ENCODE measurements around the gene NCDN. TPM values are rescaled to one million over a fixed set of nuclear protein-coding genes. Genes with fewer than 3 reads are reported as not detected.

NCDN gene
- total RNA-seq, 1 experiment from 2014 or later, result 26.9 TPM

- CTCF ChIA-PET, result interaction anchor here (0.6 kb wide), 1 partner anchor 139 kb away, joined by 4 read pairs; no protein-coding TSS in a partner anchor
- Histone ChIP-seq H3K4me1 (ENCODE audit: insufficient read depth, low read length, poor library complexity, severe bottlenecking) (no peaks in the 10 kb centered on the region), H3K4me3 (ENCODE audit: low read depth, low read length, poor library complexity, severe bottlenecking) (no peak overlapping the region), H3K27ac (ENCODE audit: low read depth, low read length, poor library complexity, severe bottlenecking) (no peak overlapping the region), H3K27me3 (replicated peaks; ENCODE audit: insufficient read depth, low read depth, low read length, poor library complexity) (no peaks in the 10 kb centered on the region), H3K36me3 (ENCODE audit: insufficient read depth, low read length, poor library complexity, severe bottlenecking) (no peaks in the 10 kb centered on the region), H3K9me3 (ENCODE audit: low read depth, low read length, poor library complexity, severe bottlenecking) (no peaks in the 10 kb centered on the region)
- intact Hi-C loops (cut with micrococcal nuclease; ENCODE audit: unreplicated experiment), result no loop called here
- no TSS peak for BruUV-seq (replicated peaks)
- POLR2A ChIA-PET (ENCODE audit: low non-redundant PET), result interaction anchor here (0.6 kb wide), 2 partner anchors 381 to 402 kb away, joined by 4 to 5 read pairs; no protein-coding TSS in a partner anchor
- TF ChIP-seq CTCF (conservative IDR thresholded peaks at IDR 0.05; ENCODE audit: low read depth, low read length) (no peak), EZH2 (IDR thresholded peaks at IDR 0.05; ENCODE audit: borderline replicate concordance, low read depth, low read length, poor library complexity, severe bottlenecking) (no peak)
- no peak for DNase-seq (ENCODE audit: low spot score)
These were observed 13.1 kb downstream of the NCDN start for GRCh38 chr1:35570589-35571137.

GRCh38 chr1:35571263-35571662 lies 13.7 kb downstream of the NCDN start:
- Histone ChIP-seq H3K4me3 (ENCODE audit: low read depth, low read length, poor library complexity, severe bottlenecking) (no peak overlapping the region), H3K27me3 (replicated peaks; ENCODE audit: insufficient read depth, low read depth, low read length, poor library complexity) (no peaks in the 10 kb centered on the region), H3K4me1 (ENCODE audit: insufficient read depth, low read length, poor library complexity, severe bottlenecking) (no peaks in the 10 kb centered on the region), H3K36me3 (ENCODE audit: insufficient read depth, low read length, poor library complexity, severe bottlenecking) (no peaks in the 10 kb centered on the region), H3K27ac (ENCODE audit: low read depth, low read length, poor library complexity, severe bottlenecking) (no peak overlapping the region), H3K9me3 (ENCODE audit: low read depth, low read length, poor library complexity, severe bottlenecking) (no peaks in the 10 kb centered on the region)
- no peak for TF ChIP-seq EZH2 (IDR thresholded peaks at IDR 0.05; ENCODE audit: borderline replicate concordance, low read depth, low read length, poor library complexity, severe bottlenecking)
- no peak for TF ChIP-seq CTCF (conservative IDR thresholded peaks at IDR 0.05; ENCODE audit: low read depth, low read length)
- intact Hi-C loops (cut with micrococcal nuclease; ENCODE audit: unreplicated experiment), result no loop called here
- no peak for DNase-seq (ENCODE audit: low spot score)
- BruUV-seq (replicated peaks), result no TSS peak
- ChIA-PET CTCF (interaction anchor here (0.6 to 0.8 kb wide), 3 partner anchors 139 to 414 kb away, joined by 3 to 4 read pairs (median 3); no protein-coding TSS in a partner anchor), POLR2A (ENCODE audit: low non-redundant PET) (interaction anchor here (0.6 kb wide), 2 partner anchors 381 to 402 kb away, joined by 4 to 5 read pairs; no protein-coding TSS in a partner anchor)

GRCh38 chr1:35572296-35572695 lies 14.7 kb downstream of the NCDN start:
- BruUV-seq (replicated peaks), result no TSS peak
- ChIA-PET POLR2A (ENCODE audit: low non-redundant PET) (interaction anchor here (0.6 kb wide), 1 partner anchor 55 kb away, joined by 3 read pairs; no protein-coding TSS in a partner anchor), CTCF (interaction anchor here (0.7 to 1.3 kb wide), 4 partner anchors 8 to 155 kb away, joined by 3 to 6 read pairs (median 4); no protein-coding TSS in a partner anchor)
- DNase-seq (ENCODE audit: low spot score), result no peak
- Histone ChIP-seq H3K9me3 (ENCODE audit: low read depth, low read length, poor library complexity, severe bottlenecking) (no peaks in the 10 kb centered on the region), H3K4me3 (ENCODE audit: low read depth, low read length, poor library complexity, severe bottlenecking) (no peak overlapping the region), H3K36me3 (ENCODE audit: insufficient read depth, low read length, poor library complexity, severe bottlenecking) (no peaks in the 10 kb centered on the region), H3K27me3 (replicated peaks; ENCODE audit: insufficient read depth, low read depth, low read length, poor library complexity) (no peaks in the 10 kb centered on the region), H3K27ac (ENCODE audit: low read depth, low read length, poor library complexity, severe bottlenecking) (no peak overlapping the region), H3K4me1 (ENCODE audit: insufficient read depth, low read length, poor library complexity, severe bottlenecking) (no peaks in the 10 kb centered on the region)
- TF ChIP-seq EZH2 (IDR thresholded peaks at IDR 0.05; ENCODE audit: borderline replicate concordance, low read depth, low read length, poor library complexity, severe bottlenecking) (no peak), CTCF (conservative IDR thresholded peaks at IDR 0.05; ENCODE audit: low read depth, low read length) (no peak)
- intact Hi-C loops (cut with micrococcal nuclease; ENCODE audit: unreplicated experiment), result no loop called here

Measured in A673 (cell line).